ENCODE measurements around the gene PTGER4.

The PTGER4 gene

GRCh38 chr5:40669606-40670390, 9.9 kb upstream of the PTGER4 start:
- no peak for DNase-seq (ENCODE audit: low read depth in 2 of 2)

GRCh38 chr5:40672425-40672824, 7.3 kb upstream of the PTGER4 start:
- no peak for DNase-seq (ENCODE audit: low read depth in 2 of 2)

GRCh38 chr5:40674661-40675235, 5.0 kb upstream of the PTGER4 start:
- no peak for DNase-seq (ENCODE audit: low read depth in 2 of 2)

GRCh38 chr5:40675396-40676133, 4.2 kb upstream of the PTGER4 start:
- DNase-seq (ENCODE audit: low read depth in 2 of 2): no peak

- DNase-seq (ENCODE audit: low read depth in 2 of 2): no peak
These were observed 2.9 kb upstream of the PTGER4 start for GRCh38 chr5:40676613-40677343.

GRCh38 chr5:40677456-40677855, 2.3 kb upstream of the PTGER4 start:
- DNase-seq (ENCODE audit: low read depth in 2 of 2): no peak

- DNase-seq (ENCODE audit: low read depth in 2 of 2): no peak
These were observed 1.7 kb upstream of the PTGER4 start for GRCh38 chr5:40678026-40678425.

GRCh38 chr5:40678460-40679147, 1.1 kb upstream of the PTGER4 start:
- no peak for DNase-seq (ENCODE audit: low read depth in 2 of 2)

- DNase-seq (ENCODE audit: low read depth in 2 of 2): peak; percentile 86 to 88
These were observed 385 bp upstream of the PTGER4 start for GRCh38 chr5:40679148-40679912.

GRCh38 chr5:40680741-40681362, 1.1 kb downstream of the PTGER4 start:
- peak in 1 of 2 donors; percentile 28 for DNase-seq (ENCODE audit: low read depth in 2 of 2)

- DNase-seq (ENCODE audit: low read depth in 2 of 2): no peak
These were observed 1.8 kb downstream of the PTGER4 start for GRCh38 chr5:40681363-40682153.

- DNase-seq (ENCODE audit: low read depth in 2 of 2): no peak
These were observed 2.7 kb downstream of the PTGER4 start for GRCh38 chr5:40682154-40683017.

- no peak for DNase-seq (ENCODE audit: low read depth in 2 of 2)
These were observed 3.6 kb downstream of the PTGER4 start for GRCh38 chr5:40683305-40683704.

GRCh38 chr5:40685193-40685592, 5.5 kb downstream of the PTGER4 start:
- no peak for DNase-seq (ENCODE audit: low read depth in 2 of 2)

GRCh38 chr5:40685976-40686486, 6.3 kb downstream of the PTGER4 start:
- DNase-seq (ENCODE audit: low read depth in 2 of 2): no peak

- DNase-seq (ENCODE audit: low read depth in 2 of 2): no peak
These were observed 7.6 kb downstream of the PTGER4 start for GRCh38 chr5:40687321-40687720.

GRCh38 chr5:40688127-40688761, 8.5 kb downstream of the PTGER4 start:
- DNase-seq (ENCODE audit: low read depth in 2 of 2): peak; percentile 70 to 77

- DNase-seq (ENCODE audit: low read depth in 2 of 2): no peak
These were observed 9.3 kb downstream of the PTGER4 start for GRCh38 chr5:40688996-40689395.

Data from stimulated activated CD8-positive, alpha-beta memory T cell treated with anti-CD3 and anti-CD28 coated beads, Interleukin-2, amount 100 ng/mL, for 1 hour (primary cell).